ENCODE results near the gene MICAL2. TPM values are rescaled to one million over a fixed set of nuclear protein-coding genes. Genes with fewer than 3 reads are reported as not detected.

Gene MICAL2
- total RNA-seq, 2 donors from 2014 or later = 1.5 to 1.9 TPM

DNA sequence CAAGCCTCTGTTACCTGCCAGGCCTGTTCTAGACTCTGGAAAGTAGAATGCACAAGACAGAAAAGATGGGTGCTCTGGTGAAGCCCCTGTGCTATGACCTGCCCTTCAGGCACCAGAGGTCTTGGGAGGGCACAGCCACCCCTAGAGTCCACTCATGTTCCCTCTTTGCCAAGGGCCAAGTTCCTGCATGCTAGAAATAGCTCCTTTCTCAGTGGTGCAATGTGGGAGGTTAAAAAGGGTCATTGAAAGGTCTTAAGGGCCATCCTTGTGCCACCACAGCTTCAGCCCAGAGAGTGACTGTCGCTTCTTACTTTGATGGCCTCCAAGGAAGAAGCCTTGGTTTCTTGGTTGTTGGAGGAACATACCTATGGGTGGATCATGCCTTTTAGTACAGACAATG, 182.4 kb downstream of the MICAL2 start:
- no peaks in the 10 kb centered on the region for H3K27me3 ChIP-seq (ENCODE audit: control insufficient read depth, insufficient read depth, low read length, poor library complexity, severe bottlenecking)
- TF ChIP-seq CTCF (conservative IDR thresholded peaks at IDR 0.05) = no peak
- no peaks in the 10 kb centered on the region for H3K9me3 ChIP-seq (ENCODE audit: control insufficient read depth, low read length)
- Mint-ChIP-seq H3K9me3 (no peaks in the 10 kb centered on the region), H3K27ac (no peak overlapping the region), H3K4me3 (no peak overlapping the region), H3K36me3 (ENCODE audit: low read depth) (no peaks in the 10 kb centered on the region), H3K4me1 (peaks cover 14% of the 10 kb centered on the region), H3K27me3 (ENCODE audit: insufficient read depth) (peaks cover 7% of the 10 kb centered on the region)
- WGBS, 2 experiments (ENCODE audit: insufficient coverage in 1 of 2, insufficient read length in 1 of 2) = 80 to 100% methylated on average over 1 of the region's 1 CpG
- no peak overlapping the region for H3K27ac ChIP-seq (ENCODE audit: low read depth, low read length)
- no peaks in the 10 kb centered on the region for H3K36me3 ChIP-seq (ENCODE audit: control insufficient read depth, insufficient read depth, low read length)
- H3K4me3 ChIP-seq (ENCODE audit: low read length) = no peak overlapping the region
- H3K4me1 ChIP-seq (ENCODE audit: control insufficient read depth, insufficient read depth, low read length) = peaks cover 2% of the 10 kb centered on the region
- H3K9ac ChIP-seq (ENCODE audit: extremely low read depth, low read length, poor library complexity, severe bottlenecking) = no peak overlapping the region
- DNase-seq = no peak

DNA sequence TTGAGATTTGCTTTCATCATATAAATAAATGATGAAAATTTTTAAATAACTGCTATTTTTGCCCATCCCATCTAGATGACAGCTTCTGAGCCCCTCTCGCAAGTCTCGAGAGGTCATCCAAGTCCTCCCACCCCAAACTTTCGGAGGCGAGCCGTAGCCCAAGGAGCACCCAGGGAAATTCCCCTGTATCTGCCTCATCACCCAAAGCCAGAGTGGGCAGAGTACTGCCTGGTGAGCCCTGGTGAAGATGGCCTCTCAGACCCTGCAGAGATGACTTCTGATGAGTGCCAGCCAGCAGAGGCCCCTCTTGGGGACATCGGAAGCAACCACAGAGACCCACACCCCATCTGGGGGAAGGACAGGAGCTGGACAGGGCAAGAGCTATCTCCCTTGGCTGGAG, 183.1 kb downstream of the MICAL2 start:
- Histone ChIP-seq H3K27ac (ENCODE audit: low read depth, low read length) (no peak overlapping the region), H3K4me1 (ENCODE audit: control insufficient read depth, insufficient read depth, low read length) (no peaks in the 10 kb centered on the region), H3K4me3 (ENCODE audit: low read length) (no peak overlapping the region), H3K9me3 (ENCODE audit: control insufficient read depth, low read length) (peaks cover 3% of the 10 kb centered on the region), H3K27me3 (ENCODE audit: control insufficient read depth, insufficient read depth, low read length, poor library complexity, severe bottlenecking) (no peaks in the 10 kb centered on the region), H3K9ac (ENCODE audit: extremely low read depth, low read length, poor library complexity, severe bottlenecking) (no peak overlapping the region), H3K36me3 (ENCODE audit: control insufficient read depth, insufficient read depth, low read length) (no peaks in the 10 kb centered on the region)
- no peaks in the 10 kb centered on the region for H3K9me3 Mint-ChIP-seq
- H3K27ac Mint-ChIP-seq = no peak overlapping the region
- DNase-seq = no peak
- peaks cover 12% of the 10 kb centered on the region for H3K4me1 Mint-ChIP-seq
- WGBS, 2 experiments (ENCODE audit: insufficient coverage in 1 of 2, insufficient read length in 1 of 2) = 78 to 86% methylated on average over 5 to 6 of the region's 6 CpGs
- no peak for TF ChIP-seq CTCF (conservative IDR thresholded peaks at IDR 0.05)
- H3K4me3 Mint-ChIP-seq = no peak overlapping the region
- H3K36me3 Mint-ChIP-seq (ENCODE audit: low read depth) = no peaks in the 10 kb centered on the region
- peaks cover 7% of the 10 kb centered on the region for H3K27me3 Mint-ChIP-seq (ENCODE audit: insufficient read depth)

DNA sequence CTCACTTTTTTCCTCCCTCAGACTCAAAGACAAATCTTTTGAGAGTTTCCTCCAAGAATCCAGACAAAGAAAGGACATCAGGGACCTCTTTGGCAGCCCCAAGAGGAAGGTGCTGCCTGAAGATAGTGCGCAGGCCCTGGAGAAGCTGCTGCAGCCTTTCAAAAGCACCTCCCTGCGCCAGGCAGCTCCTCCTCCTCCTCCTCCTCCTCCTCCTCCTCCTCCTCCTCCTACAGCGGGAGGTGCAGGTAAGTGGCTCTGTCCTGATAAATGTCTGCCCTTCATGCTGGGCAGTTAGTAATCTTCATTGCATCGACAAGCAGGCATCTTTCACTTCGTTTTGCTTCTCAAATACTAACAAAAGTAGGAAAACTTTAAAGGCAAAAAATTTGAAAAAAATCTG, 184.2 kb downstream of the MICAL2 start:
- TF ChIP-seq CTCF (conservative IDR thresholded peaks at IDR 0.05) = no peak
- H3K9me3 Mint-ChIP-seq = no peaks in the 10 kb centered on the region

More for the DNA sequence above, 184.2 kb downstream of the MICAL2 start:
- Histone ChIP-seq H3K4me1 (ENCODE audit: control insufficient read depth, insufficient read depth, low read length) (no peaks in the 10 kb centered on the region), H3K9me3 (ENCODE audit: control insufficient read depth, low read length) (peaks cover 8% of the 10 kb centered on the region), H3K9ac (ENCODE audit: extremely low read depth, low read length, poor library complexity, severe bottlenecking) (no peak overlapping the region), H3K27me3 (ENCODE audit: control insufficient read depth, insufficient read depth, low read length, poor library complexity, severe bottlenecking) (no peaks in the 10 kb centered on the region), H3K4me3 (ENCODE audit: low read length) (no peak overlapping the region), H3K27ac (ENCODE audit: low read depth, low read length) (no peak overlapping the region), H3K36me3 (ENCODE audit: control insufficient read depth, insufficient read depth, low read length) (no peaks in the 10 kb centered on the region)
- DNase-seq = no peak
- Mint-ChIP-seq H3K27me3 (ENCODE audit: insufficient read depth) (peaks cover 5% of the 10 kb centered on the region), H3K27ac (no peak overlapping the region), H3K4me1 (peaks cover 9% of the 10 kb centered on the region), H3K4me3 (no peak overlapping the region), H3K36me3 (ENCODE audit: low read depth) (no peaks in the 10 kb centered on the region)
- 88 to 100% methylated on average over 1 to 4 of the region's 5 CpGs for WGBS, 2 experiments (ENCODE audit: insufficient coverage in 1 of 2, insufficient read length in 1 of 2)
